MM.1S (cell line): Measurements from ENCODE around the gene GLYATL1B.

Experiments used
- DNase-seq: peaks from one replicate; pipeline ENCODE4 v3.0.0-alpha.2; 2015
- H2AFZ ChIP-seq: fragments of 300-600 bp; sonication (generic); 2 replicates; pipeline ENCODE4 v1.6.0; 2016; ENCODE audit warnings: antibody characterized with exemption, low read length
- H3F3A ChIP-seq: fragments of 300-600 bp; sonication (generic); 2 replicates; pipeline ENCODE4 v1.6.1; 2016; ENCODE audit warnings: mild to moderate bottlenecking, antibody characterized with exemption, low read length, moderate library complexity, mixed read lengths; ENCODE audit not compliant: insufficient read depth
- H3K27ac ChIP-seq: fragments of 300-600 bp; sonication (generic); 2 replicates; pipeline ENCODE4 v1.5.1; 2016; ENCODE audit warnings: mild to moderate bottlenecking, low read length
- H3K27me3 ChIP-seq: fragments of 300-600 bp; sonication (generic); replicated peaks from 2 replicates; pipeline ENCODE4 v1.6.0; 2016; ENCODE audit warnings: low read length; ENCODE audit not compliant: insufficient read depth
- H3K36me3 ChIP-seq: fragments of 300-600 bp; sonication (generic); replicated peaks from 2 replicates; pipeline ENCODE4 v1.6.1; 2016; ENCODE audit warnings: mild to moderate bottlenecking, low read length, mixed read lengths; ENCODE audit not compliant: insufficient read depth
- H3K4me1 ChIP-seq: fragments of 300-600 bp; sonication (generic); 2 replicates; pipeline ENCODE4 v1.6.1; 2016; ENCODE audit warnings: low read length, mixed read lengths
- H3K4me2 ChIP-seq: fragments of 300-600 bp; sonication (generic); 2 replicates; pipeline ENCODE4 v1.6.0; 2016; ENCODE audit warnings: low read depth, low read length
- H3K4me3 ChIP-seq: fragments of 300-600 bp; sonication (generic); 2 replicates; pipeline ENCODE4 v1.5.1; 2016; ENCODE audit warnings: low read length, mixed read lengths
- H3K79me2 ChIP-seq: fragments of 300-600 bp; sonication (generic); 2 replicates; pipeline ENCODE4 v1.6.1; 2016; ENCODE audit warnings: mixed run types, low read length, mixed read lengths
- H3K9ac ChIP-seq: fragments of 300-600 bp; sonication (generic); 2 replicates; pipeline ENCODE4 v1.6.1; 2016; ENCODE audit warnings: low read length, mixed read lengths
- H3K9me2 ChIP-seq: fragments of 300-600 bp; sonication (generic); replicated peaks from 2 replicates; pipeline ENCODE4 v1.6.1; 2016; ENCODE audit warnings: mild to moderate bottlenecking, low read length, mixed read lengths; ENCODE audit not compliant: insufficient read depth
- H3K9me3 ChIP-seq: fragments of 300-600 bp; sonication (generic); replicated peaks from 2 replicates; pipeline ENCODE4 v1.6.1; 2016; ENCODE audit warnings: mild to moderate bottlenecking, low read length, mixed read lengths; ENCODE audit not compliant: insufficient read depth
- H4K20me1 ChIP-seq: fragments of 300-600 bp; sonication (generic); 2 replicates; pipeline ENCODE4 v1.6.1; 2016; ENCODE audit warnings: mild to moderate bottlenecking, low read length, moderate library complexity, mixed read lengths; ENCODE audit not compliant: insufficient read depth
- CTCF ChIP-seq: fragments of 300-600 bp; sonication (generic); IDR thresholded peaks from 2 replicates; pipeline ENCODE4 v1.5.1; 2016; ENCODE audit warnings: antibody characterized with exemption, low read length, mixed read lengths
- EZH2 ChIP-seq: fragments of 300-600 bp; sonication (generic); optimal IDR thresholded peaks from 2 replicates; pipeline ENCODE3; 2017; ENCODE audit warnings: low read depth, mild to moderate bottlenecking, antibody characterized with exemption, low read length, mixed read lengths
- EZH2phosphoT487 ChIP-seq: fragments of 300-600 bp; sonication (generic); IDR thresholded peaks from 2 replicates; pipeline ENCODE4 v1.6.1; 2018; ENCODE audit warnings: antibody characterized with exemption, low read length

Gene GLYATL1B

GRCh38 chr11:59137190-59137589 lies 51.1 kb downstream of the GLYATL1B start:
- Histone ChIP-seq H3K36me3 (no peaks in the 10 kb centered on the region; the same call in 1 of the 2 replicates), H3K4me3 (no peak overlapping the region), H3K4me2 (no peak overlapping the region), H3K27ac (no peak overlapping the region), H3F3A (peaks cover 6% of the 10 kb centered on the region), H2AFZ (no peak overlapping the region), H3K79me2 (peaks cover 5% of the 10 kb centered on the region; the same call in 1 of the 2 replicates), H4K20me1 (no peaks in the 10 kb centered on the region), H3K4me1 (peaks cover 20% of the 10 kb centered on the region), H3K9ac (no peak overlapping the region), H3K9me3 (no peaks in the 10 kb centered on the region), H3K27me3 (no peaks in the 10 kb centered on the region), H3K9me2 (no peaks in the 10 kb centered on the region)
- no peak for TF ChIP-seq EZH2
- no peak for TF ChIP-seq EZH2phosphoT487
- no peak for TF ChIP-seq CTCF
- no peak for DNase-seq

DNA sequence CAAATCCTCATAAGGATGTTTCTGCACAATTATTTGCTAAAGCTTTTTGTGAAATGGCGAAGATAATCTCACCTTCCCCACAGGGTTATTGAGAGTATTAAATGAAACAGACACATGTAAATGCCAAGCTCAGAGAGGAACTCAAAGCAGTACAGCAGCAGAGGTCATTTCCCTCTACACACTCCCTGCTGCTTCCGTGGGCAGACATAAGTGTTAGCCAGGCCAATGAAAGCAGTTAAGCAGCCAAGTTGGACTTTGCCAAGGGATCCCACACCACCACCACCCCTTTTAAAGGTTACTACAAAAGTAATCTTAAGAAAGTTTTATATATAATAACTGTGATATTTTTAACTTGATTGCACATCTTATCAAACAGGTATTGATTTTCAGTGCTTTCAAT lies 52.5 kb downstream of the GLYATL1B start:
- DNase-seq, result no peak
- TF ChIP-seq EZH2phosphoT487 (no peak), CTCF (no peak)

GRCh38 chr11:59141191-59141590 lies 55.1 kb downstream of the GLYATL1B start:
- Histone ChIP-seq H3K27ac (no peak overlapping the region), H3K9ac (no peak overlapping the region; the same call in 1 of the 2 replicates), H3F3A (peaks cover 30% of the 10 kb centered on the region), H3K4me3 (no peak overlapping the region), H3K4me2 (peak overlapping the region; percentile 95; the same call in 1 of the 2 replicates), H3K27me3 (no peaks in the 10 kb centered on the region), H3K9me3 (no peaks in the 10 kb centered on the region), H2AFZ (no peak overlapping the region), H3K36me3 (no peaks in the 10 kb centered on the region), H4K20me1 (no peaks in the 10 kb centered on the region), H3K4me1 (peaks cover 14% of the 10 kb centered on the region), H3K9me2 (no peaks in the 10 kb centered on the region), H3K79me2 (peaks cover 30% of the 10 kb centered on the region)
- TF ChIP-seq EZH2phosphoT487, result no peak
- TF ChIP-seq CTCF, result no peak
- no peak for TF ChIP-seq EZH2
- no peak for DNase-seq

More for the DNA sequence above, 52.5 kb downstream of the GLYATL1B start:
- no peaks in the 10 kb centered on the region for H3K9me2 ChIP-seq
- no peak overlapping the region for H3K4me3 ChIP-seq
- no peaks in the 10 kb centered on the region for H4K20me1 ChIP-seq
- no peak overlapping the region for H3K9ac ChIP-seq
- peaks cover 12% of the 10 kb centered on the region for H3K79me2 ChIP-seq
- no peak overlapping the region for H3K4me2 ChIP-seq
- H3K9me3 ChIP-seq, result no peaks in the 10 kb centered on the region
- no peaks in the 10 kb centered on the region for H3K36me3 ChIP-seq
- H3K27me3 ChIP-seq, result no peaks in the 10 kb centered on the region
- no peak overlapping the region for H3K27ac ChIP-seq
- peaks cover 18% of the 10 kb centered on the region for H3F3A ChIP-seq
- no peak overlapping the region for H2AFZ ChIP-seq
- H3K4me1 ChIP-seq, result peaks cover 19% of the 10 kb centered on the region
